Fibroblast of villous mesenchyme (primary cell): ENCODE measurements around the gene ULBP1. TPM values are rescaled to one million over a fixed set of nuclear protein-coding genes. Genes with fewer than 3 reads are reported as not detected.
A peak's percentile ranks its signal among the peaks of the same experiment; 100 is the strongest.
"Not testable (repeated sequence)": the region's sequence is repeated elsewhere in the genome, so short reads cannot be mapped to it uniquely, and the experiment has no call there.

Source experiments
- DNase-seq: peaks from one replicate; pipeline ENCODE4 v3.0.0-alpha.2; 2010; ENCODE audit warnings: low read depth
- H3K4me3 ChIP-seq: 2 replicates; pipeline ENCODE4 v1.5.1; 2011; ENCODE audit warnings: low read depth, mild to moderate bottlenecking, low read length
- CTCF ChIP-seq: IDR thresholded peaks from 2 replicates; pipeline ENCODE4 v1.5.1; 2012; ENCODE audit warnings: low read depth, mild to moderate bottlenecking, low read length; ENCODE audit not compliant: insufficient read depth
- total RNA-seq: library from RNA; depleted of rRNA; stranded (reverse); fragments of >200 nt; gene quantifications from 2 replicates; pipeline ENCODE4 v1.2.3, GENCODE V29; 2012

ULBP1 gene
- total RNA-seq, 1 donor = 0.43 TPM

- TF ChIP-seq CTCF = peak; percentile 69
- peak; percentile 77 for DNase-seq
- H3K4me3 ChIP-seq = no peak overlapping the region
Measured at GRCh38 chr6:149934249-149935156, 29.2 kb upstream of the ULBP1 start.

- no peak for DNase-seq
Measured at GRCh38 chr6:149935246-149935645, 28.5 kb upstream of the ULBP1 start.

GRCh38 chr6:149935668-149936067 is 28.1 kb upstream of the ULBP1 start:
- TF ChIP-seq CTCF = no peak

More at GRCh38 chr6:149935246-149935645, 28.5 kb upstream of the ULBP1 start:
- no peak overlapping the region for H3K4me3 ChIP-seq
- no peak for TF ChIP-seq CTCF

GRCh38 chr6:149936743-149937142 is 27.0 kb upstream of the ULBP1 start:
- no peak for DNase-seq
- no peak for TF ChIP-seq CTCF
- H3K4me3 ChIP-seq = no peak overlapping the region

More at GRCh38 chr6:149935668-149936067, 28.1 kb upstream of the ULBP1 start:
- H3K4me3 ChIP-seq = no peak overlapping the region
- no peak for DNase-seq

- H3K4me3 ChIP-seq = peak overlapping the region; percentile 64
- DNase-seq = not testable (repeated sequence)
Measured at GRCh38 chr6:149938013-149938570, 25.7 kb upstream of the ULBP1 start.

- TF ChIP-seq CTCF = no peak
- DNase-seq = peak; percentile 17
- H3K4me3 ChIP-seq = peak overlapping the region; percentile 64
Measured at GRCh38 chr6:149938571-149939355, 25.0 kb upstream of the ULBP1 start.

GRCh38 chr6:149939356-149939648 is 24.4 kb upstream of the ULBP1 start:
- no peak for TF ChIP-seq CTCF

More at GRCh38 chr6:149939356-149939648, 24.4 kb upstream of the ULBP1 start:
- no peak for DNase-seq
- H3K4me3 ChIP-seq = no peak overlapping the region
